ENCODE data around the gene AXL.
"Not testable (repeated sequence)": the region's sequence is repeated elsewhere in the genome, so short reads cannot be mapped to it uniquely, and the experiment has no call there.

Gene AXL

GRCh38 chr19:41218615-41219507, at the start of gene AXL:
Gene AXL, plus strand, starts transcription at chr19:41219223. Its CDS starts 170 bp downstream, at chr19:41219393.
- H3K4me3 Mint-ChIP-seq: no peak within 1 kb of the TSS
- H3K36me3 Mint-ChIP-seq: no peaks in the 10 kb centered on the region
- H3K9me3 Mint-ChIP-seq: no peaks in the 10 kb centered on the region
- no peak for DNase-seq
- peaks cover 78% of the 10 kb centered on the region for H3K27me3 Mint-ChIP-seq
- CTCF ChIA-PET: no interaction called here
- peak within 1 kb of the TSS; percentile 60 for H3K27ac Mint-ChIP-seq
- no peaks in the 10 kb centered on the region for H3K4me1 Mint-ChIP-seq

- Mint-ChIP-seq H3K4me1 (peaks cover 30% of the 10 kb centered on the region), H3K4me3 (no peak overlapping the region), H3K36me3 (no peaks in the 10 kb centered on the region), H3K27ac (no peak overlapping the region), H3K27me3 (peaks cover 12% of the 10 kb centered on the region), H3K9me3 (no peaks in the 10 kb centered on the region)
- CTCF ChIA-PET: interaction anchor here (0.7 kb wide), 1 partner anchor 515 kb away, joined by 3 read pairs; no protein-coding TSS in a partner anchor
- no peak for DNase-seq
Measured at GRCh38 chr19:41172297-41173164, 46.5 kb upstream of the AXL start.

DNA sequence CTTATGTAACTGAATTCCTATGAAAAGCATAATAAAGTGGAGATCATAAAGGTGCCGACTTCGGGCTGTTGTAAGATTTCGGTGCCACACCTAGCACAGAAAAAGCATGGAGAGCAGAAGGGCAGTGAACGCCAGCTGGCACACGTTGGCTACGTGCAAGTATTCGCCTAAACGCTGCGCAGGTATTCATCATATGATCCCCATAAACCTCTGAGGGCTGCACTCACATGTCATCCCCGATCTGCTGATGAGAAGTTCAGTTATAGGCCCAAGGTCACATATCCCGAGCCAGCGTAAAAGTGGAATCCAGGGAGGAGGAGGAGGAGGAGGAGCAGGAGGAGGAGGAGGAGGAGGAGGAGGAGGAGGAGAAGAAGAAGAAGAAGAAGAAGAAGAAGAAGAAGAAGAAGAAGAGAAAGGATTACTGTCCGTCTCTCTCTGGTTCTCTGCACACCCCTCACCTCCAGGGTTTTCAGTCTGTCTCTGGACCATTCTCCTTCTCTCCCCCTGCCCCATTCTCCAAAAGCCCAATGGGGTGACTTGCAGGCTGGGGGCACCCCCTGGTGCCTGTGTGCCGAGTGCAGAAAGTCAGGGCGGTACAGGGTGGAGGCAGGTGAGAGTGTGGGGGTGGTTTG, 44.6 kb upstream of the AXL start:
- no peak overlapping the region for H3K27ac Mint-ChIP-seq

DNA sequence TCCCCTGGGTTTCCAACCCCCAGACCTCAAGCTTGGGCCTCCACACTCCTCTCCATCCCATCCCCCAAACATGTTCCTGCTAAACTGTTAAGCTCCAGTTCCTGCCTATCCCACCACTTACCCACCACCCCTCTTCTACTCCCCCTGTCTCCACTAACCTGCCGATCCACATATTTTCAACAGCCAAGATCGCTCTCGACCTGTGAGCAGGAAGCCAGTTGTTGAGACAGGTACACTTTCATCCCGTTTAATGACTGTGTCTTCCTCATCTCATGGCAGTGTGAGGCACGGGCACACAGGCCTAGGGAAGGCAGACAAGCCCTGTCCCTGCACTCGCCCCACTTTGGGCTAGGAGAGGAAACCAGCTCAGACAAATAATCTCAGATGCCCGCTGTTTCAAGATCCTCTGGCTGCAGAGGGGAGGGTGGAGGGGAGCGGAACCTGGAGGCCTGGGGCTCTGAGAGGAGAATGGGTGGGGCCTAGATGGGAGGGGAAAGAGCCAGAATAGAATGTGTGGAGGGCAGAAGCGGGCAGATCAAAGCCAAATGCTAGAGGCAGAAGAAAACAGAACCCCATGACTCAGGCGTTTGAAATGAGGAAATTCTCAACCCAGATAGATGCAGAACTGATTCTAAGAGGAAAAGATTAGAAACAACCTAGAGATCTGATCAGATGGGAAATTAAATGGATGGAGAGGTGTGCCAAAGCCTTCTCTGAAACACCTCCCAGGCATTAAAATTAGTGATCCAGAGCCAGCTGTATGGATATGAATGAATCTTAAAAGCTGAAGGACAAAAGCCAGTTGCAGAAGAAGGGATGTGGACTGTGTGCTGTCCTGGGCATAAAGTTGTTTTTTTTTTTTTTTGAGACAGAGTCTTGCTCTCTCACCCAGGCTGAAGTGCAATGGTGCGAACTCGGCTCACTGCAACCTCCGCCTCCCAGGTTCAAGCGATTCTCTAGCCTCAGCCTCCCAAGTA, 42.9 kb upstream of the AXL start:
- Mint-ChIP-seq H3K4me3 (peak overlapping the region; percentile 50), H3K9me3 (no peaks in the 10 kb centered on the region), H3K27ac (peak overlapping the region; percentile 85), H3K4me1 (peaks cover 30% of the 10 kb centered on the region), H3K27me3 (peaks cover 12% of the 10 kb centered on the region), H3K36me3 (no peaks in the 10 kb centered on the region)
- CTCF ChIA-PET: interaction anchor here (0.7 kb wide), 1 partner anchor 49 kb away, joined by 3 read pairs; no protein-coding TSS in a partner anchor
- peak; percentile 79 for DNase-seq

More for the DNA sequence above, 44.6 kb upstream of the AXL start:
- Mint-ChIP-seq H3K27me3 (peaks cover 12% of the 10 kb centered on the region), H3K9me3 (no peaks in the 10 kb centered on the region), H3K4me3 (no peak overlapping the region), H3K4me1 (peaks cover 30% of the 10 kb centered on the region), H3K36me3 (no peaks in the 10 kb centered on the region)
- CTCF ChIA-PET: no interaction called here
- DNase-seq: no peak

DNA sequence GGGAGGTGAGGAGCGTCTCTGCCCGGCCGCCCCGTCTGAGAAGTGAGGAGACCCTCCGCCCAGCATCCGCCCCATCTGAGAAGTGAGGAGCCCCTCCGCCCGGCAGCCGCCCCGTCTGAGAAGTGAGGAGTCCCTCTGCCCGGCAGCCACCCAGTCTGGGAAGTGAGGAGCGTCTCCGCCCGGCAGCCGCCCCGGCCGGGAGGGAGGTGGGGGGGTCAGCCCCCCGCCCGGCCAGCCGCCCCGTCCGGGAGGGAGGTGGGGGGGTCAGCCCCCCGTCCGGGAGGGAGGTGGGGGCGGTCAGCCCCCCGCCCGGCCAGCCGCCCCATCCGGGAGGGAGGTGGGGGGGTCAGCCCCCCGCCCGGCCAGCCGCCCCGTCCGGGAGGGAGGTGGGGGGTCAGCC, 38.9 kb upstream of the AXL start:
- DNase-seq, H3K36me3 Mint-ChIP-seq, H3K4me3 Mint-ChIP-seq, H3K9me3 Mint-ChIP-seq, H3K27ac Mint-ChIP-seq, CTCF ChIA-PET: not testable (repeated sequence)
- peaks cover 12% of the 10 kb centered on the region for H3K27me3 Mint-ChIP-seq
- peaks cover 19% of the 10 kb centered on the region for H3K4me1 Mint-ChIP-seq

DNA sequence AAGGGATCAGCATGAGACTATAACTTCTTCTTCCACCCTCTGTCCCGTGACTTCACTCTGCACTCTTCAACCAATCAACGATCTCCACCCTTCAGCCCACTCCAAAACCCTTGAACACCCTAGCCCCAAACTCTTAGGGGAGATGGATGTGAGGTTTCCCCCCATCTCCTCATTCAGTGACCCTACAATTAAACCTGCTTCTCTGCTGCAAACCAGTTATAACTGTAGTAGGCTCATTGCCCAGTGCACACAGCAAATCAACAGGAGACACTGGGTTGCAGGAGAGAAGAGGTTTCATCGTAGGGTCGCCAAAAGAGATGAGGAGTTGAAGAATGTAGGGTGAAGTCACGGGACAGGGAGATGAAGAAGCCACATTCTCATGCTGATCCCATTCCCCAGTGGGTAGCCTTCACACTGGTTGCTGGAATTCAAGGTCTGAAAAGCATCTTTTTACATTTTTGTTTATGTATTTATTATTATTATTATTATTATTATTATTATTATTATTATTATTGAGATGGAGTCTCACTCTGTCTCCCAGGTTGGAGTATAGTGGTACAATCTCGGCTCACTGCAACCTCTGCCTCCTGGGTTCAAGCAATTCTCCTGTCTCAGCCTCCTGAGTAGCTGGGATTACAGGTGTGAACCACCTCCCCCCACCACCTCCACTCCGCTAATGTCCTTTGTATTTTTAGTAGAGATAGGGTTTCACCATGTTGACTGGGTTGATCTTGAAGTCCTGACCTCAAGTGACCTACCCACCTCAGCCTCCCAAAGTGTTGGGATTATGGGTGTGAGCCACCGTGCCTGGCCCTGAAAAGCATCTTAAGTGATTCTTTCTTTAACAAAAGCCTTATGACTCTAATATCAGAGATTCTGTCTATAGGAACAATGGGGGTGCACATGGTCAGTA, 31.8 kb upstream of the AXL start:
- H3K4me1 Mint-ChIP-seq: peaks cover 3% of the 10 kb centered on the region
- H3K27ac Mint-ChIP-seq: no peak overlapping the region

DNA sequence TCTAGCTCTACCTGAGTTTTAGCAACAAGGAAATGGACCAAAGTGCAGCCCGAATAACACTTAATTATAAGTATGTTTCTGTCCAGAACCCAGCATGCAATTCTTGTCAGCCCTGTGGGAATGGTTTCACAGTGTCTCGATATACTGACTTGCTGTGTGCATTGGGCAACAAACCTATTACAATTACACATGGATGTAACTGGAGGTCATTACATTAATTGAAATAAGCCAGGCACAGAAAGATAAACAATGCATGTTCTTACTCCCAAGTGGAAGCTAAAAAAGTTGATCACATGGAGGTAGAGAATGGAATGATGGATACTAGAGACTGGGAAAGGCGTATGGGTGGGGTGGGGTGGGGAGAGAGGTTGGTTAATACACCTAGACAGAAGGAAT, 31.1 kb upstream of the AXL start:
- Mint-ChIP-seq H3K27me3 (peaks cover 58% of the 10 kb centered on the region), H3K4me3 (no peak overlapping the region), H3K36me3 (no peaks in the 10 kb centered on the region), H3K27ac (no peak overlapping the region), H3K9me3 (no peaks in the 10 kb centered on the region), H3K4me1 (peaks cover 10% of the 10 kb centered on the region)
- no peak for DNase-seq
- CTCF ChIA-PET: interaction anchor here (1.1 kb wide), 1 partner anchor 213 kb away, joined by 5 read pairs; no protein-coding TSS in a partner anchor

More for the DNA sequence above, 31.8 kb upstream of the AXL start:
- H3K4me3 Mint-ChIP-seq: no peak overlapping the region
- H3K9me3 Mint-ChIP-seq: no peaks in the 10 kb centered on the region
- no peak for DNase-seq
- H3K27me3 Mint-ChIP-seq: peaks cover 52% of the 10 kb centered on the region
- H3K36me3 Mint-ChIP-seq: no peaks in the 10 kb centered on the region
- CTCF ChIA-PET: interaction anchor here (1.1 kb wide), 1 partner anchor 213 kb away, joined by 5 read pairs; no protein-coding TSS in a partner anchor

GRCh38 chr19:41189425-41190065, 29.5 kb upstream of the AXL start:
- CTCF ChIA-PET: no interaction called here
- no peak overlapping the region for H3K4me3 Mint-ChIP-seq
- H3K4me1 Mint-ChIP-seq: peaks cover 23% of the 10 kb centered on the region
- H3K27ac Mint-ChIP-seq: no peak overlapping the region
- no peaks in the 10 kb centered on the region for H3K36me3 Mint-ChIP-seq
- H3K27me3 Mint-ChIP-seq: peaks cover 62% of the 10 kb centered on the region
- DNase-seq: no peak
- H3K9me3 Mint-ChIP-seq: no peaks in the 10 kb centered on the region

DNA sequence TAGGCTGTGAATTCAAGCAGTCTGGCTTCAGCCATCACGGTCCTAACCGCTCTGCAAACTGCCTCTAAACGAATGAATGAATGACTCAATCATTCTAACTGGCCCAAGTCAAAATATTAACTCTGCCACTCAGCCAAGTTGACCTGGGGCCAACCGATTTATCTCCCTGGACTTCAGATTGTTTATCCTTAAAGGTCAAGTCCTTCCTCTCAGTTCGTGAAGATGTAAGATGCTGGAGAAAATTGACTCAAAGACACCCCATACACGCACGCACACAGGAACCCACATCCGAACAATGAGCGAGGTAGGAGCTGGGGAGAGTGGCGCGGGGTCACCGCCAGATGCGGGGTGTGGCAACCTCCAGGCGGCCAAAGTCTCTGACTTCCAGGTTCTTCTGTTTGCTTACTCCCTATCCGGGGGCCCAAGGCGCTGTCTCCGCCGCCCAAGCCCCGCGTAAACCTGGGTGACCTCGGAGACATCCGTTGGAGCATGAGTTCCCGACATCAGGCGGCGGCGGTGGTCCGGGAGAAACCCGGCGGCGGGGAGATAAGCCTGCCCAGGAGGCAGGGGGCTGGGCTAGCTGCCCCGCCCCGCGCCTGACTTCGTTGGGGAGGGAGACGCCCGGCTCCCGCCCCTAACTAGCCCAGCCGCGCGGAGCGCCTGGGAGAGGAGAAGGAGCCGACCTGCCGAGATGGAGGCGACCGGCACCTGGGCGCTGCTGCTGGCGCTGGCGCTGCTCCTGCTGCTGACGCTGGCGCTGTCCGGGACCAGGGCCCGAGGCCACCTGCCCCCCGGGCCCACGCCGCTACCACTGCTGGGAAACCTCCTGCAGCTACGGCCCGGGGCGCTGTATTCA, 26.2 kb upstream of the AXL start, which contains the start of gene CYP2S1:
TSS of gene CYP2S1 (plus strand) at position 646 of the 856 bp plus-strand sequence. CDS start at position 692, 46 bp downstream.
- Mint-ChIP-seq H3K9me3 (no peaks in the 10 kb centered on the region), H3K4me3 (peak within 1 kb of the TSS; percentile 64), H3K4me1 (peaks cover 23% of the 10 kb centered on the region), H3K27ac (no peak within 1 kb of the TSS), H3K27me3 (peaks cover 69% of the 10 kb centered on the region), H3K36me3 (no peaks in the 10 kb centered on the region)
- peak; percentile 55 for DNase-seq
- CTCF ChIA-PET: interaction anchor here (1.2 to 1.6 kb wide), 3 partner anchors 12 to 116 kb away, joined by 3 to 7 read pairs (median 3); no protein-coding TSS in a partner anchor

- CTCF ChIA-PET: interaction anchor here (0.7 to 1.6 kb wide), 4 partner anchors 9 to 115 kb away, joined by 3 to 7 read pairs (median 3); no protein-coding TSS in a partner anchor
- Mint-ChIP-seq H3K4me1 (peaks cover 23% of the 10 kb centered on the region), H3K9me3 (no peaks in the 10 kb centered on the region), H3K4me3 (peak overlapping the region; percentile 64), H3K27ac (no peak overlapping the region), H3K27me3 (peaks cover 73% of the 10 kb centered on the region), H3K36me3 (no peaks in the 10 kb centered on the region)
- DNase-seq: no peak
Measured at GRCh38 chr19:41193430-41194156, 25.4 kb upstream of the AXL start.
